Measurements from ENCODE around the gene BPTF. TPM values are rescaled to one million over a fixed set of nuclear protein-coding genes. Genes with fewer than 3 reads are reported as not detected.

The BPTF gene
- total RNA-seq, 5 donors from 2014 or later (not counting 1 experiment from before 2014, with no cell fraction given) = 155 to 173 (median 168) TPM

- ATAC-seq (replicated peaks in 1 of 4) = no peak
- Mint-ChIP-seq H3K27me3 (no peaks in the 10 kb centered on the region), H3K9me3 (no peaks in the 10 kb centered on the region), H3K4me1 (peaks cover 60 to 65% (median 60%) of the 10 kb centered on the region in 3 donors), H3K4me3 (no peak overlapping the region), H3K36me3 (peaks cover 26% of the 10 kb centered on the region), H3K27ac (no peak overlapping the region)
- ChIA-PET POLR2A (no interaction called here), CTCF (no interaction called here)
- Histone ChIP-seq H3K27ac (ENCODE audit: low read length) (no peak overlapping the region), H3K4me1 (ENCODE audit: control insufficient read depth in 1 of 2, extremely low read depth in 1 of 2, insufficient read depth in 2 of 2, low read length in 2 of 2) (peaks cover 0 to 12% of the 10 kb centered on the region in 2 experiments), H3K27me3 (replicated peaks in 1 of 2; ENCODE audit: control insufficient read depth in 2 of 2, extremely low read depth in 1 of 2, insufficient read depth in 2 of 2, low read length in 1 of 2) (no peaks in the 10 kb centered on the region), H3K4me3 (ENCODE audit: control insufficient read depth in 1 of 2, extremely low read depth in 1 of 2, low read length in 1 of 2) (no peak overlapping the region), H3K36me3 (ENCODE audit: control insufficient read depth in 2 of 2, extremely low read depth in 1 of 2, insufficient read depth in 1 of 2, low read length in 1 of 2) (peaks cover 0 to 11% of the 10 kb centered on the region in 2 donors), H3K9me3 (no peaks in the 10 kb centered on the region)
- DNase-seq = no peak
- no CpG with 5 or more reads among the region's 1 CpG for WGBS (ENCODE audit: insufficient coverage)
Measured at GRCh38 chr17:67865438-67865837, 40.1 kb downstream of the BPTF start.

GRCh38 chr17:67867591-67867990 is 42.3 kb downstream of the BPTF start:
- H3K27me3 ChIP-seq (replicated peaks in 1 of 2; ENCODE audit: control insufficient read depth in 2 of 2, extremely low read depth in 1 of 2, insufficient read depth in 2 of 2, low read length in 1 of 2) = no peaks in the 10 kb centered on the region
- CTCF ChIA-PET = no interaction called here
- Mint-ChIP-seq H3K27ac (peak overlapping the region; percentile 30 to 51), H3K4me1 (peaks cover 41 to 46% (median 42%) of the 10 kb centered on the region in 3 donors), H3K27me3 (no peaks in the 10 kb centered on the region), H3K4me3 (no peak overlapping the region), H3K9me3 (no peaks in the 10 kb centered on the region), H3K36me3 (peaks cover 18% of the 10 kb centered on the region)
- H3K36me3 ChIP-seq (ENCODE audit: control insufficient read depth in 2 of 2, extremely low read depth in 1 of 2, insufficient read depth in 1 of 2, low read length in 1 of 2) = peaks cover 0 to 9% of the 10 kb centered on the region in 2 donors
- peak in 2 of 4 experiments; percentile 35 to 52 for ATAC-seq (replicated peaks in 1 of 4)
- 100% methylated on average over 1 of the region's 4 CpGs for WGBS (ENCODE audit: insufficient coverage)
- POLR2A ChIA-PET = no interaction called here
- no peak overlapping the region for H3K27ac ChIP-seq (ENCODE audit: low read length)
- no peaks in the 10 kb centered on the region for H3K9me3 ChIP-seq
- H3K4me3 ChIP-seq (ENCODE audit: control insufficient read depth in 1 of 2, extremely low read depth in 1 of 2, low read length in 1 of 2) = no peak overlapping the region
- DNase-seq = peak in 8 of 35 experiments; percentile 6 to 44 (median 14)
- peaks cover 0 to 8% of the 10 kb centered on the region in 2 experiments for H3K4me1 ChIP-seq (ENCODE audit: control insufficient read depth in 1 of 2, extremely low read depth in 1 of 2, insufficient read depth in 2 of 2, low read length in 2 of 2)

- ChIA-PET POLR2A (no interaction called here), CTCF (no interaction called here)
- Histone ChIP-seq H3K4me3 (ENCODE audit: control insufficient read depth in 1 of 2, extremely low read depth in 1 of 2, low read length in 1 of 2) (no peak overlapping the region), H3K27me3 (replicated peaks in 1 of 2; ENCODE audit: control insufficient read depth in 2 of 2, extremely low read depth in 1 of 2, insufficient read depth in 2 of 2, low read length in 1 of 2) (no peaks in the 10 kb centered on the region), H3K27ac (ENCODE audit: low read length) (no peak overlapping the region), H3K4me1 (ENCODE audit: control insufficient read depth in 1 of 2, extremely low read depth in 1 of 2, insufficient read depth in 2 of 2, low read length in 2 of 2) (peaks cover 0 to 3% of the 10 kb centered on the region in 2 experiments), H3K36me3 (ENCODE audit: control insufficient read depth in 2 of 2, extremely low read depth in 1 of 2, insufficient read depth in 1 of 2, low read length in 1 of 2) (peaks cover 0 to 9% of the 10 kb centered on the region in 2 donors), H3K9me3 (no peaks in the 10 kb centered on the region)
- Mint-ChIP-seq H3K4me1 (peaks cover 36 to 40% (median 36%) of the 10 kb centered on the region in 3 donors), H3K27ac (no peak overlapping the region), H3K9me3 (no peaks in the 10 kb centered on the region), H3K36me3 (peaks cover 18% of the 10 kb centered on the region), H3K4me3 (no peak overlapping the region), H3K27me3 (no peaks in the 10 kb centered on the region)
- ATAC-seq (replicated peaks in 1 of 4) (no peak), DNase-seq (no peak)
Measured at GRCh38 chr17:67868176-67868575, 42.9 kb downstream of the BPTF start.

GRCh38 chr17:67879662-67880061 is 54.4 kb downstream of the BPTF start:
- Mint-ChIP-seq H3K4me3 (no peak overlapping the region), H3K36me3 (peaks cover 37% of the 10 kb centered on the region), H3K27ac (no peak overlapping the region), H3K4me1 (peaks cover 5 to 10% (median 9%) of the 10 kb centered on the region in 3 donors), H3K9me3 (no peaks in the 10 kb centered on the region), H3K27me3 (no peaks in the 10 kb centered on the region)
- DNase-seq (no peak), ATAC-seq (replicated peaks in 1 of 4) (no peak)
- Histone ChIP-seq H3K27ac (ENCODE audit: low read length) (no peak overlapping the region), H3K9me3 (no peaks in the 10 kb centered on the region), H3K27me3 (replicated peaks in 1 of 2; ENCODE audit: control insufficient read depth in 2 of 2, extremely low read depth in 1 of 2, insufficient read depth in 2 of 2, low read length in 1 of 2) (no peaks in the 10 kb centered on the region), H3K36me3 (ENCODE audit: control insufficient read depth in 2 of 2, extremely low read depth in 1 of 2, insufficient read depth in 1 of 2, low read length in 1 of 2) (peaks cover 5 to 24% of the 10 kb centered on the region in 2 donors), H3K4me1 (ENCODE audit: control insufficient read depth in 1 of 2, extremely low read depth in 1 of 2, insufficient read depth in 2 of 2, low read length in 2 of 2) (no peaks in the 10 kb centered on the region), H3K4me3 (ENCODE audit: control insufficient read depth in 1 of 2, extremely low read depth in 1 of 2, low read length in 1 of 2) (no peak overlapping the region)
- WGBS (ENCODE audit: insufficient coverage) = 100% methylated on average over 1 of the region's 5 CpGs
- ChIA-PET POLR2A (no interaction called here), CTCF (no interaction called here)

GRCh38 chr17:67881083-67881482 is 55.8 kb downstream of the BPTF start:
- H3K27ac ChIP-seq (ENCODE audit: low read length) = no peak overlapping the region
- WGBS (ENCODE audit: insufficient coverage) = no CpG with 5 or more reads among the region's 1 CpG
- ChIA-PET CTCF (no interaction called here), POLR2A (no interaction called here)
- H3K36me3 Mint-ChIP-seq = peaks cover 40% of the 10 kb centered on the region
- H3K9me3 ChIP-seq = no peaks in the 10 kb centered on the region
- H3K27me3 ChIP-seq (replicated peaks in 1 of 2; ENCODE audit: control insufficient read depth in 2 of 2, extremely low read depth in 1 of 2, insufficient read depth in 2 of 2, low read length in 1 of 2) = no peaks in the 10 kb centered on the region
- no peak for ATAC-seq (replicated peaks in 1 of 4)
- no peak overlapping the region for H3K4me3 ChIP-seq (ENCODE audit: control insufficient read depth in 1 of 2, extremely low read depth in 1 of 2, low read length in 1 of 2)
- no peak overlapping the region for H3K27ac Mint-ChIP-seq
- peaks cover 0 to 22% of the 10 kb centered on the region in 2 donors for H3K36me3 ChIP-seq (ENCODE audit: control insufficient read depth in 2 of 2, extremely low read depth in 1 of 2, insufficient read depth in 1 of 2, low read length in 1 of 2)
- peaks cover 5 to 14% (median 13%) of the 10 kb centered on the region in 3 donors for H3K4me1 Mint-ChIP-seq
- no peak for DNase-seq
- H3K9me3 Mint-ChIP-seq = no peaks in the 10 kb centered on the region
- no peaks in the 10 kb centered on the region for H3K4me1 ChIP-seq (ENCODE audit: control insufficient read depth in 1 of 2, extremely low read depth in 1 of 2, insufficient read depth in 2 of 2, low read length in 2 of 2)
- H3K27me3 Mint-ChIP-seq = no peaks in the 10 kb centered on the region
- no peak overlapping the region for H3K4me3 Mint-ChIP-seq

- Histone ChIP-seq H3K4me3 (ENCODE audit: control insufficient read depth in 1 of 2, extremely low read depth in 1 of 2, low read length in 1 of 2) (no peak overlapping the region), H3K27me3 (replicated peaks in 1 of 2; ENCODE audit: control insufficient read depth in 2 of 2, extremely low read depth in 1 of 2, insufficient read depth in 2 of 2, low read length in 1 of 2) (no peaks in the 10 kb centered on the region), H3K36me3 (ENCODE audit: control insufficient read depth in 2 of 2, extremely low read depth in 1 of 2, insufficient read depth in 1 of 2, low read length in 1 of 2) (peaks cover 9 to 31% of the 10 kb centered on the region in 2 donors), H3K27ac (ENCODE audit: low read length) (no peak overlapping the region), H3K9me3 (no peaks in the 10 kb centered on the region), H3K4me1 (ENCODE audit: control insufficient read depth in 1 of 2, extremely low read depth in 1 of 2, insufficient read depth in 2 of 2, low read length in 2 of 2) (no peaks in the 10 kb centered on the region)
- Mint-ChIP-seq H3K27me3 (no peaks in the 10 kb centered on the region), H3K27ac (no peak overlapping the region), H3K4me3 (no peak overlapping the region), H3K36me3 (peaks cover 36% of the 10 kb centered on the region), H3K4me1 (peaks cover 0 to 14% (median 10%) of the 10 kb centered on the region in 3 donors), H3K9me3 (no peaks in the 10 kb centered on the region)
- ATAC-seq (replicated peaks in 1 of 4) (no peak), DNase-seq (no peak)
- CTCF ChIA-PET = interaction anchor here in 1 of 2 donors (0.6 kb wide), 1 partner anchor 80 kb away, joined by 3 read pairs; no protein-coding TSS in a partner anchor
- POLR2A ChIA-PET = no interaction called here
- WGBS (ENCODE audit: insufficient coverage) = no CpG with 5 or more reads among the region's 1 CpG
Measured at GRCh38 chr17:67884741-67885140, 59.4 kb downstream of the BPTF start.
